ENCODE measurements around the gene KCNE1.
"Not testable (repeated sequence)": the region's sequence is repeated elsewhere in the genome, so short reads cannot be mapped to it uniquely, and the experiment has no call there.

The KCNE1 gene

DNA sequence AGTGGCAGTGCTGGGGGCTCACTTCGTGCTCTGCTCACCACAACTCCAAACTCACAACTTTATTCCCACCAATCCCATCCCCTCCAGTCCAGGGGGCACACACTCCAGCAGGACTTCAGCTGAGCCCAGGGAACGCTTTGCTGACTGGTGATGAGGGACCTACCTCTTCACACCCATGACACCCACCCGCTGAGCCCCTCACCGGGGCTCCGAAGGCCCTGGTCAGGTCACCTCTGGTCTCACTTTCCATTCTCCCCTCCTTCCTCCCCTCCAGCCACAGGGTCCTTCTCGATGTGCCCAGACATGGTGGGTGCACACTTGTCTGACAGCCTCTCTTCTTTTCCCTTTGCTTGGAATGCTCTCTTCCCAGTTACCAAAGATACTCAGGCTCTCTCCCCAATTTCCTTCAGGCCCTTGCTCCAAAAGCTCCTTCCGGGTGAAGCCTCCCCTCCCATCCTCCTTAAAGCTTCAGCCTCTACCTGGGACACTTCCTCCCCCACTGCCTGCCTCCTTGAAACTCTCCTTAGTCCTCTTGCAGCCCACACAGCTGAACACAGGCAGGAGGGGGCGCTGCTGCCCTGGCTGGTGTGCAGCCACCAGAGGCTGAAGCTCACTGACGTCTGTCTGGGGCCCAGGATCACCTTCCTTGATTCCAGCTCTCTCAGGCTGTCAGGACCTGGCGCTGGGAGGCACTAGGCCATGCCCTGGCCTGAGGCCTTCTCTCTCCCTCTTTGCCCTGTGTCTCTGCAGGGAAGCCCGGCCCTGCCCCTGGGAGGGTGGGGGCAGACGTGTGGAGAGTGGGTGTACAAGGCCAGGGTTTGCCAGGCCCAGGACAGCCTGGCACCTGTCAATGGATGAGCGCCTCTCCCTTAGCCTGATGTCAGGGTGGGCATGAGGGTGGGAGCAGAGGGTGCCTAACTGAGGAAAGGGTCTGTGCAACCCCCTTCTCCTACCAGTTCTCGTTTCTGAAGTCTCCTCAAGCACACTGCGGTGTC lies 1.6 kb downstream of the KCNE1 start:
- peak; percentile 71 to 77 for DNase-seq

DNA sequence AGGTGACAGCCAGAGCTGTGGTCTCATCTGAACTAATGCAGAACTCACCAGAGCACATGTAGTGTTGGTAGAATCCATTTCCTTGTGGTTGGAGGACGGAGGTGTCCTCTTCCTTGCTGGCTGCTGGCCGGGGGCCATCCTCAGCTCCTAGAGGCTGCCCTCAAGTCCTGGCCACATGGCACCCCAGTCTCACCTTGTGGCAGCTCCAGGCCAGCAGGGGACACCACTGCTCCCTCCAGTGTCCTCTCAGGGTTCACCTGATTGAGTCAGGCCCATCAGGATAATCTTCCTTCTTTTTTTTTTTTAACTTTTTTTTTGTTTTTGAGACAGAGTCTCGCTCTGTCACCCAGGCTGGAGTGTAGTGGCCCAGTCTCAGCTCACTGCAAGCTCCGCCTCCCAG lies 2.9 kb downstream of the KCNE1 start:
- no peak for DNase-seq

DNA sequence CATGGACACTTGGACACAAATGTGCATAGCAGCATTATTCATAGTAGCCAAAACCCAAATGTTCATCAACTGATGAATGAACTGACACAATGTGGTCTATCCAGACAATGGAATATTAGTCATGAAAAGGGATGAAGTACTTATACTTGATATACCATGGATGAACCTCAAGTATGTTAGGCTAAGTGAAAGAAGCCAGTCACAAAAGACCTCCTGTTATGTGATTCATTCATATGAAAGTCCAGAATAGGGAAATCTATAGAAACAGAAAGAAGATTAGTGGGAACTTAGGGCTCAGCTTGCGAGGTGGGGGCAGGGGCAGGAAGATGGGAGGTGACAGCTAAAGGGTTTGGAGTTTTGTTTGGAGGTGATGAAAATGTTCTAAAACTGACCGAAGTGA lies 7.4 kb downstream of the KCNE1 start:
- DNase-seq = no peak

DNA sequence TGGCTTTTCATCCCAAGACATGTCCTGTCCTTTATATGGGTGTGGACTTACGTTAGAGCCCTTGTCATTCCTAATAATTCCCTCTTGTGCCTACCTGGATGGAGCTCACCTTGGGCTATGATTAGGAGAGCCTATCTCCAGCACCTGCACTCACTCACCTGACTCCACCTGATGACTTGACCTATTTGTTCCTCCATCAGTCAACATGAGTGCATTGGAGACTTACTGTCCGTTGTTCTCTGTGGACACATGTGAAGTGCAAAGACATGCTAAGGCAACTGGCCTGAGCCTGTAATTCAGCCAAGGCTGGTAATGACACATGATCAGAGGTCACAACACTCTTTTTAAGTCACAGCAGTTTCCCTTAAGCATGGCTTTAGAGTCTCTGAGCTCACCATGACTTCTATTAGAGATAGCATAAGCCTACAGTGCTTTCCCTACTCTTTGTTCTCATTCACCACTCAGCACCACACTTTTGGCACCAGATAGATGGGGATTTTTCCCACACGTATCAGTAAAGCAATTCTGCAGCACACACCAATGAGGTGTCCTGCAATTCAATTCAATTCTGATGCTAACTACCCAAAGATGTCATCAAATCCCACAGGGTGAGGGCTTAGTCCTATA lies 9.4 kb downstream of the KCNE1 start:
- no peak for DNase-seq

DNA sequence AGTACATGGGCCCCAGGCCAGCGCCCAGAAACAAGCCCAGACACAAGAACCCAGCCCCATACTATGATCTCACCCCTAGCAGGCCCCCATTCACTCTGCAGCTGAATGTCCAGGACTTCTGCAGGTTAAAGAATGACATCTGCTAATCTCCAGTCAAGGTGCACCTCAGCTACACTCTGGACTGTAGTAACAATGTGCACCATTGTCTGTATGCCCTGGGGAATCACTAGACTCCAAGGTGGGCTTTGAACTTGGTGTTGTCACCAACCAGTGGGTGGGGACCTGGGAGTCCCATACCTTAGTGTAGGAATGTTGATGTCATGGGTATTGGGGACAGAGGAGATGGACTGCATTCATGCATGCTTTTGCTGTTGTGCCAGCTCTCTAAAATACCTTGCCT lies 10.3 kb downstream of the KCNE1 start:
- DNase-seq = no peak

DNA sequence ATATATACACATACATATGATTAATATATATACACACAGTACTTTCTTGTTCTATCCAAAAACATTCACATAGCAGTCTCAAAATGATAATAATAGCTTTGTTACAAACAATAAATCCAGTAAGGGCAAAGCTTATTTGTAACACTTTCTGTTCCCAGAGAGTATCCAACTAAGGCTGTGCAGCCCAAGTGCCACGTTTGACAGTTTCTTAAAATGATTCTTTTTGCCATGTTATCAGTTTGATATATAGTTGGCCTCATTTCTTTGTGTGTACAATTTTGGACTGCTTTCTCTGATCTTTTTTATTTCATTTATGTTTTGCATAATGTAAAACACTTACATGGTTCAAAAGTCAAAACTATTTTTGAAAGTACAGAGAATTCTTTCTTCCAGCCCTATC lies 11.8 kb downstream of the KCNE1 start:
- DNase-seq = no peak

DNA sequence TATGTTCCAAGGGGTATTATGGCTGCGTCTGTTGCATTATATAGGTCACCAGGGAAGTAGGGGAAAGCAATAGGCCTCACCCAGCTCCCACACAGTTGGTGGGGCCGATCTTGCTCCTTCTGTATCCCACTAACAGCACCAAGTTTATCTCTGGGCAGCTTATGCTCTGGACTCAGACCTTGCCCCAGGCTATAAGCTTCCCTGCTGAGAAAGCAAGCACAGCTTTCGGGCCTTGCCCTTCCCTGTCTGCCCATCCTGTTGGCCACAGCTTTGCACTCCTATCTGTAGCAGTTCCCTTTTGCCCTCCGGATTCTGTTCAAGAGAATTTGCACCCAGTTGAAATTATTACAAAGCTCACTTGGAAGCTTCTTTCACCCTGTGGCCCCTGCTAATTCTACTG lies 12.9 kb downstream of the KCNE1 start:
- DNase-seq = no peak

DNA sequence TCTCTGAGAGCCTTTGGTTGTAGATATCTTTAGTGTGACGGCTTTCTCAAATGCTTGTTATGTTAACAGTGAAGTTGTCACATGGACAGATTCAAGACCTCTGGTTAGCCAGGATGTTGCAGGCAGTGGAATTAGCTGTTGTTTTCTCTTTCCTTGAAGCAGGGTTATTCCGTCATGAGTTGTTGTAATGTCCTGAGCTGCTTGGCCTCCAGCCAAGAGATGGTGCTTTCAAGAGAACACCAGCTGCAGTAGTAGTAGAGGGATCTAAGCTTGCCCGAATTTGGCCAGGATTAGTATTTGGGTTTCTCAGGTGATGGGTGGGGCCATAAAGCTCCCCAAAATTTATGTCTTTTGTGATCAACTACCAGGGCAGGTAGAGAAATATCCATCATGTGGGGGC lies 13.4 kb downstream of the KCNE1 start:
- no peak for DNase-seq

DNA sequence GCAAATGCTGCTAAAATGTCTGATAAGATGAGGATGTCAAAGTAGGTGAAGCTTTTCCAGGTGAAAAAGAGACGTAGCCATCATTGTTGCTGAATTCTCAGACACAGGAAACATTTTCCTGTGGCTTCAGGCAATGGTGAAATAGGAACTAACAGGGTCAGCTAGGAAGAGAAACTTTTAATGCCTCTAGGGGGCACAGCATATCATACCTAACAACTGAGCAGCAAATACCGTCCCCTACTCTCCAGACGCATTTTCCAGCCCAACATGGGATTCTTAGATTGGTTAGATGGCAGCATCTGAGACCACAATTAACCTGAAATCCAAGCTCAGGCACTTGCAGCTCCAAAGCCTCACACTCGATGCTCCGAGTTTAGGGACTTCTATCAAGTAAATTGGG lies 28.2 kb downstream of the KCNE1 start:
- DNase-seq = not testable (repeated sequence)

DNA sequence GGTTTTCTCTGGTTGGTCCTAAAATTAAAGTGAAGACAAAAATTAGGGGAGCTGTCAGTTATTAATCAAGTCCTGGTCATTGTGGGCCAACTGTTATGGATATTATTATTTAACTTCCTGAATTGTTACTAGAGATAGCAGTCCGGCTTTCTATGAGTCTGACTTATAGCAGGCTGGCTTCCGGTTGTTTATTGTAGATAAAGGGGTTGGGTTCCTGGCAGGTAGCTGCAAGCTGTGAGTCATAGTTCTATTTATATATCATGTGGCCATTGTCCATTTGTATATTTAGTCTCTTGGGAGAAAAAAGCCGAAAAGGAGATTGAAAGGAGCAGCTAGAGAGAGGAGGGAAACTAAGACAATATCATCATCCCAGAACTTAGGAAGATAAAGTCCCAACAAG lies 28.6 kb downstream of the KCNE1 start:
- DNase-seq = not testable (repeated sequence)

DNA sequence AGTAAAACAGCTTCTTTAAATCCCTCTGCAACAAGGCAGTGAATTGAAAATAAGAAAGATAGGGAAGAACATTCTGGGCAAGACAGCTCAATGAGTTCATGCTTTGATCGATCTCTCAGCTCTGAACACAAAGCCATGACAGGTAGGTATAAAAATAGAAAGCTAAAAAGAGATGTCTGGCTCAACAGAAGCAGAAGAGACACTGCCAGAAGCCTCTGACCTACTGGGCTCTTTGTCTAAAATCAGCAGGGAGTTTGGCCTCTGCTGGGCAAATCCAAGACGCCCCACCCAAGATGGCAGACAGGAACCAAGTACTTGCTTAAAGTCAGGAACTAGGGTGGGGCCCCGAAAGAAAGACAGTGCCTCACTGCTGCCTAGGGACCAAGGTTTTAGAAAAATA lies 44.7 kb downstream of the KCNE1 start:
- not testable (repeated sequence) for DNase-seq

DNA sequence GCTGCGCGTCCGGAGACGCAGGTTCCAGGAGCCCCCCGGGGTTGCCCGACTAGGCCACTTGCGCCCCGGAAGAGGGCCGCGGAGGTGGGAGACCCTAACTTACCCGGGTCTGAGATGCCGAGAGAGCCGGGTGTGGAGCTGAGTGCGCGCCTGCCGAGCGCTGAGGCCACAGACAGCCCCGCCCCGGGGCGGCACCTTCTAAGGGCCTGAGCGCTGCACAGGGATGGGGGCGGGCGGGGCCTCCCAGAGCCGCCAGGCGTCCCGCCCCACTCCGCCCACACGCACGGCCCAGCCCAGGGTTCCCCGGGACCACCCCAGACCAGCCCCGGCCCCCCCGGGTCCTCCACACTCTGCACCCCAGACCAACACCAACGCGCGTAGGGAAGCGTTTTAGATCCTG lies 52.6 kb downstream of the KCNE1 start:
- DNase-seq = not testable (repeated sequence)

DNA sequence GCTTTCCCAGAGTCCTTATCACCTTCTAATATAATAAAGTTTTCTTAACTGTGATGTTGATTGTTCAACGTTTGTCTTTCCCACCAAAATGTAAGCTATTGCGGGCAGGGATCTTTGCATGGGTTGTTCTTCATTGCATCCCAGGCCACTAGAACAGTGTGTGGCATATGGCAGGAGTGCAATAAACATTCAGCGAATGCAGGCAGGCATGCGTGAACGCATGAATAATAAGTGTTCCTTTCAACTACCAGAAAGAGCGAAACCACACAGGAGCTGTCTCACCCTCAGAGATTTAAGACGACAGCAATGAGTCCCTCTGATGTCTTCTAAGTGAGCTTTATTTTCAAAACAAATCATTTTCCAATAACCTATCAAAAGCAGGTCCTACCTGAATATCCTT lies 53.7 kb downstream of the KCNE1 start:
- DNase-seq = not testable (repeated sequence)

DNA sequence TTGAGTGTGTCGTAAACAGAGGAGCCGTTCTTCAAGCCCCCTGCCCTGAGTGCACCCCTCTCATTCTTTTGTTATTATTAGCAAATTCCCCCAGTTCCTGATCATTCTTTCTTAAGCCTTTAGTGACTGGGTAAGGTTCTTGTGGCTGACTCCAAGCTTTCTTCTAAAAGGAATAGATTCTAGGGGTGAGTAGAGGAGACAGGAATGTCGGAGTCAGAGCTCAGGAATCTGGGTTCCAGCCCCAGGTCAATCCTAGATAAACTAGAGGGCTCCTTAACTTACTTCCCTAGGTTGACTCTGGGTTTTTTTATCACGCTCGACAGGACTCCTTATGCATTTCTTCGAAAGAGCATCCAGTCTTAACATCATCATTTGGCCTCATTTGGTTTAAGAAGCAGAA lies 55.8 kb downstream of the KCNE1 start:
- not testable (repeated sequence) for DNase-seq

DNA sequence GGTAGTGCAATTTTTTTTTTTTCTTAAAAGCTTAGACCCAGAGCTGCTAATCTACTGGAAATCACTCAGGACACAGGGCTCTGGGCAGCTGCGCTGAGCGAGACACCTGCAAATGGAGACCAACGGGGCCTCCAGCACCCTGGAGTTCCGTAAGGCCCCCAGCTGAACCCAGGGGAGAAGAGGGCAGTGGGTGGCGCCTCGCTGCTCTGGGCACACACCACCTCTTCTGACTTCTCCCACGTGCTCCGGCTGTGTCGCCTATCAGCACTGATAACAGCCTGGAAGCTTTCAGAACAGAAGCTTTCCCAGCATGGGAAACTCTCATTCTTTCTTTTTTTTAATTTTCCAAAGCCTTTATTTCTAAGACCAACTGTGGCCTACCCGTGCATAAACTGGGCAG lies 56.4 kb downstream of the KCNE1 start:
- DNase-seq = not testable (repeated sequence)

DNA sequence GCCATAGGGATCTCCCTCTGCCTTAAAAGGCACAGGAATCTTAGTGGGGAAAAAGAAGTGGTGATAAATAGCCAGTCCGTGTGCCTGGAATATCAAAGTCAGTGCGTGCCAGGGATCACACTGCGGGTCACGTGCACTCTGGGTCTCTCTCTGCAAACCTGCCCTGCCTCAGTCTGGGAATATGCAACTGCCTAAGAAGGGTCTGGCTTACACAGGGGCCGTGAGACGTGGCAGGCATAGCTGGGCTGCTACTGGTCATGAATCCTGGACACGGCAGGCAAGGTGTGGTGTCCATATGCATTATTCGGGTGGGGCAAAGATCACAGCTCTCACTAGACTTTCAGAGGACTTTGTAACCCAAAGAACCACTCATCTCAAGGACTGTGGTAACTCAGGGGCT lies 65.0 kb downstream of the KCNE1 start:
- not testable (repeated sequence) for DNase-seq

DNA sequence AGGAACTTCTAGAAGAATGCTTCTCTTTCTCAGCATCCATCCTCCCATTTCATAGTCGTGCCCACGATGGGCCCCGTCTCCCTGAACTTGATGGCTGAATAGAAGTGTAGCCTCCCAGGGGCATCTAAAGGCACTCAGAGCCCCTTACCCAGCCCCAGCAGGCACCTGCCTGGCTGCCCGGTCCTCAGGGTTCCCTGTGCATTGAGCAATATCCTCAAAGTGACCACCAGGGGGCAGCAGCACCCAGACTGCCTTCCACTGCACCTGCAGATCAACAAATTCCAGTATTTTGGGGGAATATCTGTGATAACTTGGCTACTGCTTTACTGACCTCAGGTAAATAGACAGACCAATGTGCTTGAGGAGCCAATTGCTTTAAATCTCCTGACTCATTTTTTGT lies 68.5 kb downstream of the KCNE1 start:
- not testable (repeated sequence) for DNase-seq

DNA sequence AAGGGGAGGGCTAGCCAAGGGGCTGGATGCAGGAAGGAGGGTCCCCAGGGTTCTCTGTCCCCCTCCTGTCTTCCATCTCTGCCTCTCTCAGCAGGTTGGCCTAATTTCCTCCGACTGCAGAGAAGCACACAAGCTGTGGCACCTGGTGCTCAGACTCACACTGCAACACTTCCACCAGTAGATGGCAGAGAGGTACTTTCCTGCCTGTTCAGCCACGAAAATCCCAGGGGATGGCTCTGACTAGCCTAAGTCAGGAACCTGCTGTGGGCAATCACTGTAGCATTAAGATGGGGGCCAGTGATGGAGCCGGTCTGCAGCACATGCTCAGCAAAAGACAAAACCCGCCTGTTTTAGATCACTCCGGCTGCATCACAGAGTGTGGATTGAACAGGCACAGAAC lies 82.3 kb downstream of the KCNE1 start:
- not testable (repeated sequence) for DNase-seq

DNA sequence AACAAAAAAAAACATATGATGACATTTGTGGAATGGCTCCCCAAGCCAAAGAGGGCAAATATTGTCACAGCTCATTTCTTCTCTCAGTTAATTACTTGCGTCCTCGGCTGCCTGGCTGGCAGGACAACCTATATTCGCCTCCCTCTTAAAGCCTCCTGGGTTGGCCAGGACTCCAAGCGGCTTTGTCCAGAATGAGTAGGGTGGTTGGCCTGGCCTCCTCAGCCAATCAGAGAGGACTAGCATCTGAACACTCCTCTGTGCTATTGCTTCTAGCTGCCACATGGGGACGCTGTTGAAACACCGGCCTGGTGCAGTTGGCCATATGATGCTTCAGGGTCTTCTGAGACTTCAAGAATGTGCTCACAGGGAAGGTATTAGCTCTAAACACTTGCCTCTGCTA lies 83.6 kb downstream of the KCNE1 start:
- DNase-seq = not testable (repeated sequence)

DNA sequence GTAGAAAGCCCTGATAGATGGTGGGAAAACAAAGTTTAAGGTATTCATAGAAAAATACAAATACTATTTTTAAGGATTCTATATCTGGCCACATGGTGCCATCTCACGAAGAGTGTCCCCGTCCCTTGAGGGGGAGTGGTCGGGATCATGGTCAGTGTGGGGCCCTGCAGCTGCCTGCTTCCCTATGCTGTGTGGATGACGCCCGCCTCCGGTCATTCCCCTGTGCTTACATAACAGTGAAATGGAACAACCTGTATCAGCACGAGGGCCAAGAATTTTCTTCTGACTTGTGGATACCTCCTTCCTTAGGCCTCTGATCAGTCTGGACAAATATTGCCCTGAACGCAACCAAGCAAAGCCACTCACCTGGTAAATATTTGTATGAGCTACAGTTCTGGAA lies 84.7 kb downstream of the KCNE1 start:
- DNase-seq = not testable (repeated sequence)

DNA sequence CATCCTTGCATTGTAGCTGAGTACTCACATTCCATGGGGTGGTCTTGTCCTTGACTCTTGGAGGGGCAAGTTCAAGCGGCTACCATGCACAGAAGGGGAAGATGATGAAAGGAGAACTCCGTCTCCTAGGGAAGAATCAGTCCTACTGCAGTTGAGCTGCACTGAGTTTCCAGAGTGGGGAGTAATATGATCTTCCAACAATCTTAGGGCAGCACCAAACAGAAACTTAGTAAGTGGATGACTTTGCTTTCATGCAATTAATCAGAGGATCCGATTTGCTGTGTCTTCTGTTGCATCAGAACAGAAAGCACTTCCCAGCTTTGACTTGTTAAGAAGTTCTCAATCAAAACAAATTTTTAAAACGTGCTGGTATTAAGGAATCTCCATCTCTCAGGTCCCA lies 88.2 kb downstream of the KCNE1 start, which contains the start of gene SMIM34:
Gene SMIM34 (minus strand): TSS at position 147 of the 400 bp plus-strand sequence. CDS start 112 bp downstream, at position 35.
- DNase-seq = not testable (repeated sequence)

DNA sequence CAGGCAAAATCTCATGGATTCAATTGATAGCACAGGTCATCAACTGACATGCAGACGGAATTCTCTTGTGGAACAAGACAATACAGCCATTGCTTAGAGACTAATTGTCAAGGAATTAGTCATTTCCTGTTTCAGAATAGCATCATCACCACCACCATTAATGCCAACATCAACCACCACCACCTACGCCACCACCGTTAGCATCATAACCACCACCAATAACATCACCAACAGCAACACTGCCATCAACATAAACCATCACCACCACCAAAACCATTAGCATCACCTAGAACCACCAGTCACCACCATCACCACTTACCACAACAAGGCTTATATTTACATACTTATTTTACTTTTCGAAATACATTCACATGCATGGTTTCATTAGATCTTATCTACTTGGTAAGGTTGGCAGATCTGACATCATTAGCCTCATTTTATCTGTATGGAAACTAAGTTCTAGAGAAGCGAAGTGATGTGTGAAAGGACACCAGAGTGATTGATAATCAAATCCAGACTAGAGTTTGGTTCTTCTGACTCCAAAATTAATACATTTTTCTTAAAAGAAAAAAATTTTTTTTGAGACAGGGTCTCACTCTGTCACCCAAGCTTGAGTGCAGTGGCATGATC lies 94.4 kb downstream of the KCNE1 start:
- not testable (repeated sequence) for DNase-seq

DNA sequence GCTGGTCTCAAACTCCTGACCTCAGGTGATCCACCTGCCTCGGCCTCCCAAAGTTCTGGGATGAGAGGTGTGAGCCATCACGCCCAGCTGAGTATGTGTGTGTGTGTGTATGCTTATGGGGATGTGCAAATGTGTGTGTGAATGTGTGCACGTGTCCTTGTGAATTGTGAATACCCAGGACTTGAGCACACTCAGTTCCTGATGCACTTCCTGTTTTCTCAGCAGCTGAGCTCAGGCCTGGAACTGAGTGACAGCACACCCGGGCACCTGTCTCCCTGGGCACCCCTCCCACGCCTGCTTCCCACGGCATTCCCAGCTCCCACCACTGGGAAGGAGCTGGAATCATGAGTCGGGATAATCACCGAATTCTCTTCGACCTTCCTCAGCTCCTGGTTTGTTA lies 104.7 kb downstream of the KCNE1 start:
- not testable (repeated sequence) for DNase-seq

DNA sequence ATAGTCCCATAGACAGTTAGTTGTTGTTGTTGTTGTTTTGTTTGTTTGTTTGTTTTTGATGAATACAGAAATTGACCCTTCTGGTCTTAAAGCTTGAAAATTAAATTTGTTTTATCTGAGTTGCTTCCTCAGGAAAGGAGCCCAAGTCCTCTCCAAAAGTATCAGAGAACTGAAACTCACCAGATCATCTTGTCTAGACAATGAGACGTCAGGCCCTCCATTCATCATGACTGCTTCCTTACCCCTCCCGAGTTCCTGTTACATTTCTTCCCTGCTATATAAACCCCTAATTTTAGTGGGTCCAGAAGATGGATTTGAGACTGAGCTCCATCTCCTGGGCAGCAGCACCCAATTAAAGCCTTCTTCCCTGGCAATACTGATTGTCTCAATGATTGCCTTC lies 105.3 kb downstream of the KCNE1 start:
- DNase-seq = not testable (repeated sequence)

All from activated CD4-positive, alpha-beta T cell treated with anti-CD3 and anti-CD28 coated beads, Interleukin-2, amount 50 U/mL, for 48 hours (primary cell).